Measurements from ENCODE around the gene SLC38A8. TPM values are rescaled to one million over a fixed set of nuclear protein-coding genes. Genes with fewer than 3 reads are reported as not detected.

Gene SLC38A8
- total RNA-seq, 2 donors from 2014 or later = not detected

- ATAC-seq (no peak), DNase-seq (ENCODE audit: low spot score in 2 of 2) (no peak)
These were observed 41.5 kb downstream of the SLC38A8 start for GRCh38 chr16:84000989-84001642.

DNA sequence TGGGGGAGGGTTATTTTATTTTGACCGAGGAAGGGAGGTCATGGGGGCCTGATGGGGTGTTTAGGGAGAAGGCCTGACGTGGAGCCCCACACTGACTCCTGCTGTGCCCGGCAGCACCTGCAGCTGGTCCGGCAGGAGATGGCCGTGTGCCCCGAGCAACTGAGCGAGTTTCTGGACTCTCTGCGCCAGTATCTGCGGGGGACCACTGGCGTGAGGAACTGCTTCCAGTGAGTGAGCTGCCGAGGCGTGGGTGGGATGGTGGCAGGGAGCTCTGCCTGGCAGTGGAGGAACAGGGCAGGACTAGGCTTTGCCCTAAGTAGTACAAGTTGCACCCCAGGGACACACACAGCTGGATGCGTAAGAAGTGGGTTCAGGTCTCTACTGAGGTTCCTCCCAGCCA is 44.5 kb downstream of the SLC38A8 start:
- Mint-ChIP-seq H3K27ac (no peak overlapping the region), H3K9me3 (no peaks in the 10 kb centered on the region), H3K36me3 (no peaks in the 10 kb centered on the region)
- ATAC-seq (no peak), DNase-seq (ENCODE audit: low spot score in 2 of 2) (no peak)

More at GRCh38 chr16:84000989-84001642, 41.5 kb downstream of the SLC38A8 start:
- H3K36me3 Mint-ChIP-seq = no peaks in the 10 kb centered on the region
- no peak overlapping the region for H3K27ac Mint-ChIP-seq
- H3K9me3 Mint-ChIP-seq = no peaks in the 10 kb centered on the region

GRCh38 chr16:83996481-83997252 is 45.9 kb downstream of the SLC38A8 start:
- DNase-seq (ENCODE audit: low spot score in 2 of 2) (no peak), ATAC-seq (no peak)
- Mint-ChIP-seq H3K9me3 (peaks cover 0 to 4% of the 10 kb centered on the region in 2 donors), H3K27ac (no peak overlapping the region), H3K36me3 (peaks cover 0 to 8% of the 10 kb centered on the region in 2 donors)

- Mint-ChIP-seq H3K36me3 (peaks cover 0 to 8% of the 10 kb centered on the region in 2 donors), H3K27ac (no peak overlapping the region), H3K9me3 (peaks cover 0 to 4% of the 10 kb centered on the region in 2 donors)
- ATAC-seq (peak; percentile 28 to 37), DNase-seq (ENCODE audit: low spot score in 2 of 2) (no peak)
These were observed 46.8 kb downstream of the SLC38A8 start for GRCh38 chr16:83995754-83996153.

DNA sequence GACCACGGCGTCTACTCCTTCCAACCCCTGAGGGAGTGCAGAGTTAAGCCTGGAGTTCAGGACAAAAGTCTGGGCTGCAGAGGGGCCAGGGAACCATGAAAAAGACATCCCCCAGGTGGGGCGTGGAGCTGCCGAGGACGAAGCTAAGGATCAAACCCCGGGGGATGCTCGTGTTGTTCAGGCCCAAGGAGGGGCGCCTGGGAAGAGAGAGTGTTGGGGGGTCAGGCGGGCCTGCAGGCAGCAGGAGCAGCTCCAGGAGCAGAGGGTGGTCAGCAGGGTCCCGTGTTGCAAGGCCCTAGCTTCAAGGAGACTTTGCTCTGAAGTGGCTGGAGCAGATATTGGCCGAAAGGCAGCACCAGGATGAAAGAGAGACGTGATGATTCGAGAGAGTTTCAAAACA is 47.9 kb downstream of the SLC38A8 start:
- DNase-seq (ENCODE audit: low spot score in 2 of 2) (no peak), ATAC-seq (no peak)
- Mint-ChIP-seq H3K9me3 (peaks cover 0 to 4% of the 10 kb centered on the region in 2 donors), H3K27ac (no peak overlapping the region), H3K36me3 (peaks cover 0 to 8% of the 10 kb centered on the region in 2 donors)

- Mint-ChIP-seq H3K9me3 (peaks cover 0 to 4% of the 10 kb centered on the region in 2 donors), H3K36me3 (peaks cover 0 to 8% of the 10 kb centered on the region in 2 donors), H3K27ac (no peak overlapping the region)
- peak in 1 of 2 donors; percentile 72 for ATAC-seq
- DNase-seq (ENCODE audit: low spot score in 2 of 2) = no peak
These were observed 48.5 kb downstream of the SLC38A8 start for GRCh38 chr16:83994087-83994486.

- no peak for DNase-seq (ENCODE audit: low spot score in 2 of 2)
- peaks cover 0 to 4% of the 10 kb centered on the region in 2 donors for H3K9me3 Mint-ChIP-seq
- peaks cover 0 to 8% of the 10 kb centered on the region in 2 donors for H3K36me3 Mint-ChIP-seq
- H3K27ac Mint-ChIP-seq = no peak overlapping the region
- no peak for ATAC-seq
These were observed 50.0 kb downstream of the SLC38A8 start for GRCh38 chr16:83992624-83993023.

- no peak for ATAC-seq
- H3K36me3 Mint-ChIP-seq = peaks cover 0 to 8% of the 10 kb centered on the region in 2 donors
These were observed 52.1 kb downstream of the SLC38A8 start for GRCh38 chr16:83990492-83990891.

GRCh38 chr16:83989300-83989699 is 53.3 kb downstream of the SLC38A8 start:
- ATAC-seq (no peak), DNase-seq (ENCODE audit: low spot score in 2 of 2) (no peak)
- Mint-ChIP-seq H3K9me3 (peaks cover 0 to 4% of the 10 kb centered on the region in 2 donors), H3K36me3 (peaks cover 0 to 8% of the 10 kb centered on the region in 2 donors), H3K27ac (no peak overlapping the region)

More at GRCh38 chr16:83990492-83990891, 52.1 kb downstream of the SLC38A8 start:
- no peak for DNase-seq (ENCODE audit: low spot score in 2 of 2)
- peaks cover 0 to 4% of the 10 kb centered on the region in 2 donors for H3K9me3 Mint-ChIP-seq
- H3K27ac Mint-ChIP-seq = no peak overlapping the region

- H3K27ac Mint-ChIP-seq = no peak overlapping the region
- H3K9me3 Mint-ChIP-seq = peaks cover 5 to 6% of the 10 kb centered on the region in 2 donors
- DNase-seq (ENCODE audit: low spot score in 2 of 2) (no peak), ATAC-seq (no peak)
- H3K36me3 Mint-ChIP-seq = no peaks in the 10 kb centered on the region
These were observed 59.1 kb downstream of the SLC38A8 start for GRCh38 chr16:83983491-83983890.

DNA sequence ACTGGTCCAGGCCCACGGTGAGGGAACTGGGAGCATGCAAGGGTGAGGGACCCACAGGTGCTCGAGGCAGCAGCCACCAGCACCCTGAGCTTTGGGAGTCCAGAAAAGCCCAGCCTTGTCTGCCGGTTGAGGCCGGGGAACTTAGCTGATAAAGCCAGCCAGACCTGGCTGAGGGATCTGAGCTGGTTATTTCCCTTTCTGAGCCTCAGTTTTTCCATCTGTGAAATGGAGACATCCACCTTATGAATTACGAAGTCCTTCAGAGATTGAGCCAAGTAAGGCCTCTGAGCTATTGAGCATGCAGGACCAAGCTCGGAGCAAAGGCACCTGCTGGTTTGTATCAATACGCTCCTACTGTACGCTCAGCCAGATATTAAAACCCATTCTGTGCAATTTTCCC is 60.8 kb downstream of the SLC38A8 start:
- peaks cover 0 to 7% of the 10 kb centered on the region in 2 donors for H3K36me3 Mint-ChIP-seq
- no peak overlapping the region for H3K27ac Mint-ChIP-seq
- peaks cover 6 to 9% of the 10 kb centered on the region in 2 donors for H3K9me3 Mint-ChIP-seq
- ATAC-seq (no peak), DNase-seq (ENCODE audit: low spot score in 2 of 2) (no peak)

DNA sequence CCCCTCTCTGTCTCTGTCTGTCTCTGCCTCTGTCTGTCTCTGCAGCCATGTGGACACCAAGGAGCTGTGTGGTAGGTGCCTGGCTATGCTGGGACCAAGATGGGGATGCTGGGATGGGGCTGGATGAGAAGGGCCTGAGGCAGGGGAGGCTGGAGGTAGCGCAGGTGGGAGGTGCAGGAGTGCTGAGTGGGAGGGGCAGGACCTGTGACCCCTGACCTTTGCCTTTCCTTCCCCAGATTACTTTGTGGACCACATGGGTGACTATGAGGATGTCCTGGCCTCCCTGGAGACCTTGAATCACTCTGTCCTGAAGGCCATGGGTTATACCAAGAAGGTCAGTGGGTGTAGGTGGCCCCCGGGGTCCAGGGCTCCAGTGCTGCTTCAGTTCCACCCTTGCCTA is 61.8 kb downstream of the SLC38A8 start:
- Mint-ChIP-seq H3K36me3 (peaks cover 0 to 7% of the 10 kb centered on the region in 2 donors), H3K9me3 (peaks cover 6 to 9% of the 10 kb centered on the region in 2 donors), H3K27ac (no peak overlapping the region)
- no peak for ATAC-seq
- no peak for DNase-seq (ENCODE audit: low spot score in 2 of 2)

GRCh38 chr16:83979441-83979840 is 63.2 kb downstream of the SLC38A8 start:
- Mint-ChIP-seq H3K27ac (no peak overlapping the region), H3K36me3 (peaks cover 0 to 7% of the 10 kb centered on the region in 2 donors), H3K9me3 (peaks cover 6 to 9% of the 10 kb centered on the region in 2 donors)
- ATAC-seq (no peak), DNase-seq (ENCODE audit: low spot score in 2 of 2) (no peak)

DNA sequence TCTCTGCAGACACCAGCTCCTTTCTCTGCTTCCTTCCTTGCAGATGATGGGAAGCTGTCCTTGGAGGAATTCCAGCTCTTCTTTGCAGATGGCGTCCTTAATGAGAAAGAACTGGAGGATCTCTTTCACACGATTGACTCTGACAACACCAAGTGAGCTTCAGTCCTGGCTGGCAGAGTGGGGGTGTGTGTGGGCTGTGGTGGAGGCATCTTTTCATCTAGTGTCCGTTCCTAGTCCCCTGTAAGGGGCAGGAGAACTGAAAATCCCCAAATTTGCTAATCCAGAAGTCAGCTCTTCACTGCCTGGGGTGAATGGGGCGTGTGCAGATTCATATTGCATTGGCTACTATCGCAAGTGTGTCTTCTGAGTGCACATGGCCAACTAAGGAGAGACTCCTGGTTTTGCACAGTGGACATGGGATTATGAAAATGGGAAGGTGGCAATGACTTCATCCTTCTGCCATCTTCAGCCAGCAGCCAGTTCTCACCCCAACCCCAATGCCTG is 64.1 kb downstream of the SLC38A8 start:
- Mint-ChIP-seq H3K9me3 (peaks cover 6 to 9% of the 10 kb centered on the region in 2 donors), H3K36me3 (peaks cover 0 to 7% of the 10 kb centered on the region in 2 donors), H3K27ac (no peak overlapping the region)
- no peak for ATAC-seq
- no peak for DNase-seq (ENCODE audit: low spot score in 2 of 2)

DNA sequence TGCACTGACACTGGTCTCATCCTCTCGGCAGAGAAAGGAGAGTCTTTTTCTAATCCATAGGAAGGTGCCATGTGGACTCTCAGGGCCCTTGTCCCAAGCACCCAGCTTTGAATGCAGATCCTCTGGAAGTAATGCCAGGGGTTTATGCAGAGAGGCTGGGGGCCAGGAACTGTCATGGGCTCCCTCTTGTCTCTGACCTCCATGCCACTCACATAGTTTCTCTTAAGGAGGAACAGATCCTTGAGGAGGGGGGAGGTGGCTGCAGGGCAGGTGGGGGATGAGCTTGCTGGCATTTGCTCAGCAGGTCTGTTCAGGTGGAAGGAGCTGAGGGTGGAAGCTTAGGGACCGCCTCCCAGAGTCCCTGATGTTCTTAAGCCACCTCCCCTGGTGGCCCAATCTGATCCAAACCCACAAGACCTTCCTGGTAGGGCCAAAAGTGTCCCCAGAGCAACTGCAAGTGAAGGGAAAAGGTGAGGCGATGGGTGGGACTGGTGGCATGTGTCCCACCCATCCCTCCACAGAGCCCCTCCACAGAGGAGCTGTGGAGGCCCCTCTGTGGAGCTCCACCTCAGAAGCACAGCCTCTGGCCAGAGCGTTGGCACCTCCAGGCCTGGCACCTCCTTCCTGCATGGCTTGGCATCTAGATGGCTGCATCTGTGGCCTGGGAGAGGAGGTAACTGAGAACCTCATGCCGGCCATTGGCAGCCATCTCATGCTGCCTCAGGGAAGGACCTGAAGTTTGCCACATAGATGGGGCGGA is 65.4 kb downstream of the SLC38A8 start:
- no peak overlapping the region for H3K27ac Mint-ChIP-seq
- ATAC-seq = no peak
- H3K9me3 Mint-ChIP-seq = peaks cover 6 to 9% of the 10 kb centered on the region in 2 donors
- no peak for DNase-seq (ENCODE audit: low spot score in 2 of 2)
- H3K36me3 Mint-ChIP-seq = peaks cover 0 to 7% of the 10 kb centered on the region in 2 donors

- Mint-ChIP-seq H3K9me3 (peaks cover 6 to 9% of the 10 kb centered on the region in 2 donors), H3K36me3 (peaks cover 0 to 7% of the 10 kb centered on the region in 2 donors), H3K27ac (no peak overlapping the region)
- DNase-seq (ENCODE audit: low spot score in 2 of 2) (no peak), ATAC-seq (no peak)
These were observed 66.9 kb downstream of the SLC38A8 start for GRCh38 chr16:83975590-83976260.

All from activated naive CD4-positive, alpha-beta T cell treated with anti-CD3 and anti-CD28 coated beads, Interleukin-2, amount 50 U/mL, for 72 hours (primary cell).